ENCODE data around the gene GNB1L.

GNB1L gene

GRCh38 chr22:19772422-19772672 lies 82.3 kb downstream of the GNB1L start:
- DNase-seq, result no peak

GRCh38 chr22:19770349-19771220 lies 84.1 kb downstream of the GNB1L start:
- no peak for DNase-seq

- no peak for DNase-seq
Observed at GRCh38 chr22:19769393-19769715, 85.3 kb downstream of the GNB1L start.

- DNase-seq, result no peak
Observed at GRCh38 chr22:19767427-19768341, 87.0 kb downstream of the GNB1L start.

- no peak for DNase-seq
Observed at GRCh38 chr22:19766511-19767426, 87.9 kb downstream of the GNB1L start.

- DNase-seq, result no peak
Observed at GRCh38 chr22:19766240-19766510, 88.5 kb downstream of the GNB1L start.

GRCh38 chr22:19765477-19766239 lies 89.0 kb downstream of the GNB1L start:
- no peak for DNase-seq

- no peak for DNase-seq
Observed at GRCh38 chr22:19764636-19765476, 89.8 kb downstream of the GNB1L start.

- no peak for DNase-seq
Observed at GRCh38 chr22:19764299-19764593, 90.4 kb downstream of the GNB1L start.

GRCh38 chr22:19763458-19764298 lies 91.0 kb downstream of the GNB1L start:
- DNase-seq, result no peak

- DNase-seq, result no peak
Observed at GRCh38 chr22:19762568-19763457, 91.9 kb downstream of the GNB1L start.

GRCh38 chr22:19761725-19762567 lies 92.7 kb downstream of the GNB1L start:
- no peak for DNase-seq

GRCh38 chr22:19760951-19761724 lies 93.5 kb downstream of the GNB1L start:
- DNase-seq, result no peak

- DNase-seq, result peak in 1 of 2 experiments; percentile 7
Observed at GRCh38 chr22:19760058-19760950, 94.4 kb downstream of the GNB1L start, which contains the start of gene TBX1. TSS of gene TBX1 (plus strand) at chr22:19760778. CDS start at chr22:19760844, 66 bp downstream.

- no peak for DNase-seq
Observed at GRCh38 chr22:19759427-19760057, 95.1 kb downstream of the GNB1L start.

GRCh38 chr22:19758896-19759426 lies 95.7 kb downstream of the GNB1L start:
- no peak for DNase-seq
